Cardiac fibroblast (primary cell): ENCODE measurements around the gene ITPRIP.

Experiments used
- DNase-seq, 2 donors: peaks; one replicate each; pipeline versions ENCODE4 v3.0.0 to v3.0.0-alpha.2; 2010; ENCODE audit warnings: low read depth in 2 of 2
- H3K4me3 ChIP-seq, 2 donors: replicated peaks in 1 of 2; 1 replicate in 1 of 2; 2 replicates in 1 of 2; pipeline ENCODE4 v1.5.1; 2011; ENCODE audit warnings: low read depth in 2 of 2, low read length in 2 of 2, mild to moderate bottlenecking in 2 of 2, moderate library complexity in 1 of 2
- CTCF ChIP-seq: IDR thresholded peaks from one replicate; pipeline ENCODE4 v1.5.1; 2011; ENCODE audit warnings: low read depth, mild to moderate bottlenecking, low read length, inconsistent platforms

The ITPRIP gene

GRCh38 chr10:104308439-104308903 is 29.8 kb downstream of the ITPRIP start:
- H3K4me3 ChIP-seq, result no peak overlapping the region
- peak in 1 of 2 donors; percentile 28 for DNase-seq
- TF ChIP-seq CTCF, result no peak

GRCh38 chr10:104307576-104308438 is 30.5 kb downstream of the ITPRIP start:
- no peak overlapping the region for H3K4me3 ChIP-seq
- peak; percentile 55 to 69 for DNase-seq
- TF ChIP-seq CTCF, result no peak

GRCh38 chr10:104306897-104307296 is 31.4 kb downstream of the ITPRIP start:
- no peak overlapping the region for H3K4me3 ChIP-seq
- no peak for TF ChIP-seq CTCF
- peak in 1 of 2 donors; percentile 40 for DNase-seq

- H3K4me3 ChIP-seq, result no peak overlapping the region
- peak in 1 of 2 donors; percentile 41 for DNase-seq
- TF ChIP-seq CTCF, result no peak
Observed at GRCh38 chr10:104304927-104305326, 33.3 kb downstream of the ITPRIP start.

GRCh38 chr10:104304356-104304745 is 33.9 kb downstream of the ITPRIP start:
- TF ChIP-seq CTCF, result no peak

GRCh38 chr10:104303594-104304355 is 34.5 kb downstream of the ITPRIP start:
- no peak for TF ChIP-seq CTCF
- peak in 1 of 2 donors; percentile 25 for DNase-seq
- H3K4me3 ChIP-seq, result no peak overlapping the region

More at GRCh38 chr10:104304356-104304745, 33.9 kb downstream of the ITPRIP start:
- no peak overlapping the region for H3K4me3 ChIP-seq
- DNase-seq, result no peak
